GM12878 (cell line): ENCODE results near the gene SF3A1. TPM values are rescaled to one million over a fixed set of nuclear protein-coding genes. Genes with fewer than 3 reads are reported as not detected.

Source experiments
- ATAC-seq: fragments of 200-7000 bp; cut with Tn5 transposase; 3 replicates; pipeline ENCODE4 v1.9.1; 2020; ENCODE audit warnings: mild to moderate bottlenecking, moderate library complexity
- BruUV-seq: library from RNA; stranded (reverse); fragments of 400-500 nt; replicated peaks from 2 replicates; lab custom pipeline; 2021; lab: Mats Ljungman, UMichigan
- CTCF ChIA-PET: fragments of 300-600 bp; sonication (Branson Sonifier 250); formaldehyde crosslinking; extraction: SDS; loops from one replicate; lab custom pipeline; 2021; ENCODE audit warnings: inconsistent platforms; lab: Yijun Ruan, JAX
- POLR2A ChIA-PET: fragments of 350-600 bp; formaldehyde crosslinking; extraction: SDS; loops from one replicate; lab custom pipeline; 2021; ENCODE audit warnings: inconsistent platforms; lab: Charles Lee
- RAD21 ChIA-PET: fragments of 300-600 bp; sonication (Branson Sonifier 250); formaldehyde crosslinking; loops from one replicate; lab custom pipeline; 2023; ENCODE audit warnings: antibody characterized with exemption; ENCODE audit not compliant: unreplicated experiment; lab: Charles Lee
- SMC1A ChIA-PET: fragments of 300-600 bp; sonication (Branson Sonifier 250); formaldehyde crosslinking; loops from one replicate; lab custom pipeline; 2023; ENCODE audit not compliant: unreplicated experiment, uncharacterized antibody; lab: Charles Lee
- DNase-seq: peaks from one replicate; pipeline ENCODE4 v3.0.0-alpha.2; 2011; ENCODE audit warnings: low read depth, low spot score
- FAIRE-seq: peaks from 3 replicates; lab custom pipeline; 2011; peaks lifted over from hg19 to GRCh38; lab: Jason Lieb, UNC
- H2AFZ ChIP-seq: 2 replicates; pipeline ENCODE4 v1.6.0; 2011; ENCODE audit warnings: low read depth, low read length, control low read depth; ENCODE audit not compliant: control insufficient read depth
- H3K27ac ChIP-seq: 2 replicates; pipeline ENCODE4 v1.5.1; 2011; ENCODE audit warnings: control low read depth; ENCODE audit not compliant: control insufficient read depth, insufficient read depth
- H3K27me3 ChIP-seq, 2 experiments: replicated peaks in 1 of 2; 2 replicates each; pipeline versions ENCODE4 v1.6.0 to v1.6.1; 2011; ENCODE audit warnings: low read length in 1 of 2; ENCODE audit not compliant: control insufficient read depth in 2 of 2, insufficient read depth in 2 of 2
- H3K36me3 ChIP-seq, 2 experiments: 2 replicates each; pipeline ENCODE4 v1.5.1; 2011; ENCODE audit warnings: low read length in 1 of 2; ENCODE audit not compliant: control insufficient read depth in 2 of 2, insufficient read depth in 2 of 2
- H3K4me1 ChIP-seq: 2 replicates; pipeline ENCODE4 v1.6.1; 2011; ENCODE audit warnings: mild to moderate bottlenecking, low read length, moderate library complexity, mixed read lengths; ENCODE audit not compliant: control insufficient read depth, insufficient read depth
- H3K4me2 ChIP-seq: 2 replicates; pipeline ENCODE4 v1.6.0; 2011; ENCODE audit warnings: control low read depth; ENCODE audit not compliant: control insufficient read depth, insufficient read depth
- H3K4me3 ChIP-seq: fragments of 200-600 bp; sonication (generic); 2 replicates; pipeline ENCODE4 v1.5.1; 2016
- H3K79me2 ChIP-seq: 2 replicates; pipeline ENCODE4 v1.6.0; 2011; ENCODE audit warnings: low read length; ENCODE audit not compliant: control insufficient read depth, insufficient read depth
- H3K9ac ChIP-seq: 2 replicates; pipeline ENCODE4 v1.8.0; 2011; ENCODE audit warnings: low read length, control low read depth, mixed read lengths; ENCODE audit not compliant: control insufficient read depth, insufficient read depth
- H3K9me3 ChIP-seq: replicated peaks from 3 replicates; pipeline ENCODE4 v1.5.1; 2011; ENCODE audit warnings: mild to moderate bottlenecking, low read length; ENCODE audit not compliant: control insufficient read depth, insufficient read depth
- H4K20me1 ChIP-seq: 2 replicates; pipeline ENCODE4 v1.6.0; 2011; ENCODE audit not compliant: control insufficient read depth, insufficient read depth
- WGBS: methylation state at CpG from one replicate; pipeline ENCODE4 v1.1.6; 2016; ENCODE audit warnings: low lambda C conversion rate; ENCODE audit not compliant: insufficient replicate concordance, insufficient coverage; ENCODE audit errors: missing lambda C conversion rate; 5-methylcytosine and 5-hydroxymethylcytosine counted together
- in situ Hi-C: fragments of 300-500 bp; cut with MboI; formaldehyde crosslinking; loops from 9 replicates; pipeline ENCODE4 v1.14.3; 2018; ENCODE audit warnings: mixed read lengths
- intact Hi-C: fragments of 100-400 bp; cut with micrococcal nuclease; formaldehyde crosslinking; loops from one replicate; pipeline ENCODE4 v1.14.2; 2022; ENCODE audit not compliant: unreplicated experiment
- polyA plus RNA-seq, 11 experiments: library from polyadenylated mRNA; depleted of rRNA in 4 of 11; unstranded in 6 of 11; stranded (reverse) in 5 of 11; fragments of >200 nt; fragmentation: Nextera tagmentation in 4 of 11; fragmentation: Illumina TruSeq in 1 of 11; extraction: Ambion mirVana in 4 of 11; extraction: Trizol in 1 of 11; gene quantifications; 1 replicate in 1 of 11; 2 replicates in 10 of 11; pipeline versions ENCODE4 v1.2.1 to v1.2.3, GENCODE V29; 2011 to 2016; ENCODE audit warnings: inconsistent platforms in 2 of 11, missing spikeins in 2 of 11, low read depth in 1 of 11
- total RNA-seq, 4 experiments: library from RNA; depleted of rRNA in 3 of 4; stranded (reverse); fragments of >200 nt in 3 of 4; fragmentation: Illumina TruSeq in 1 of 4; extraction: Trizol in 1 of 4; gene quantifications; 2 replicates each; pipeline versions ENCODE4 v1.2.1 to v1.2.3, GENCODE V29; 2013 to 2021
- TF ChIP-seq, protein P1 (sequence below): IDR thresholded peaks from 2 replicates; pipeline ENCODE4 v1.6.1; 2012; ENCODE audit warnings: improper control_type of control experiment, low read depth, low read length; ENCODE audit not compliant: insufficient replicate concordance

The SF3A1 gene
- total and polyA plus RNA-seq, 10 of the 15 experiments (the other 5 are each of a cell fraction or from before 2014, with no cell fraction given) = 10.4 to 239 (median 46.0) TPM

DNA sequence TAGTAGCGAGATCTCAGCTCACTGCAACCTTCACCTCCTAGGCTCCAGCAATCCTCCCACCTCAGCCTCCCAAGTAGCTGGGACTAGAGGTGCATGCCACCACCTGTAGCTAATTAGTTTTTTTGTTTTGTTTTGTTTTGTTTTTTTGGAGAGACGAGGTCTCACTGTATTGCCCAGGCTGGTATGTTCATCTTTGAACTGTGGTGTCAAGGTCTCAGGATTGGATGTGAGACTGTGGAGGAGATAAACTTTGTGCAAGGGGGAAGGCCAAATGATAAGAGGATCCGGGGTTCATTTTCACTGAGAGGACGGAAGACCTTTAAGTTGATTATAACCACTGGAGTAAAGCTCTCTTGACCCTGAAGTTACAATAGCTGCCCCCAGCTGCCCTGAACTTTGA, 49.0 kb upstream of the SF3A1 start:
- ChIA-PET CTCF (interaction anchor here (0.6 to 2.7 kb wide), 8 partner anchors 11 to 294 kb away, joined by 3 to 12 read pairs (median 3); partner anchors contain the start of gene RNF215), SMC1A (interaction anchor here (0.6 to 1.3 kb wide), 3 partner anchors 9 to 1552 kb away, joined by 4 to 5 read pairs (median 4); no protein-coding TSS in a partner anchor), RAD21 (interaction anchor here (0.8 kb wide), 1 partner anchor 21 kb away, joined by 4 read pairs; no protein-coding TSS in a partner anchor), POLR2A (interaction anchor here (0.9 to 2.9 kb wide), 2 partner anchors 13 to 17 kb away, joined by 3 to 10 read pairs; no protein-coding TSS in a partner anchor)
- Histone ChIP-seq H3K4me2 (no peak overlapping the region), H3K79me2 (no peaks in the 10 kb centered on the region), H3K4me1 (0 out of 2 replicates have a peak, but pooled peaks cover 5% of the 10 kb centered on the region), H2AFZ (no peak overlapping the region), H3K27ac (no peak overlapping the region), H3K36me3 (no peaks in the 10 kb centered on the region; a peak in 1 of 4 replicates), H4K20me1 (no peaks in the 10 kb centered on the region), H3K4me3 (no peak overlapping the region), H3K27me3 (no peaks in the 10 kb centered on the region), H3K9ac (no peak overlapping the region), H3K9me3 (no peaks in the 10 kb centered on the region)
- DNase-seq = no peak
- TF ChIP-seq, protein P1, sequence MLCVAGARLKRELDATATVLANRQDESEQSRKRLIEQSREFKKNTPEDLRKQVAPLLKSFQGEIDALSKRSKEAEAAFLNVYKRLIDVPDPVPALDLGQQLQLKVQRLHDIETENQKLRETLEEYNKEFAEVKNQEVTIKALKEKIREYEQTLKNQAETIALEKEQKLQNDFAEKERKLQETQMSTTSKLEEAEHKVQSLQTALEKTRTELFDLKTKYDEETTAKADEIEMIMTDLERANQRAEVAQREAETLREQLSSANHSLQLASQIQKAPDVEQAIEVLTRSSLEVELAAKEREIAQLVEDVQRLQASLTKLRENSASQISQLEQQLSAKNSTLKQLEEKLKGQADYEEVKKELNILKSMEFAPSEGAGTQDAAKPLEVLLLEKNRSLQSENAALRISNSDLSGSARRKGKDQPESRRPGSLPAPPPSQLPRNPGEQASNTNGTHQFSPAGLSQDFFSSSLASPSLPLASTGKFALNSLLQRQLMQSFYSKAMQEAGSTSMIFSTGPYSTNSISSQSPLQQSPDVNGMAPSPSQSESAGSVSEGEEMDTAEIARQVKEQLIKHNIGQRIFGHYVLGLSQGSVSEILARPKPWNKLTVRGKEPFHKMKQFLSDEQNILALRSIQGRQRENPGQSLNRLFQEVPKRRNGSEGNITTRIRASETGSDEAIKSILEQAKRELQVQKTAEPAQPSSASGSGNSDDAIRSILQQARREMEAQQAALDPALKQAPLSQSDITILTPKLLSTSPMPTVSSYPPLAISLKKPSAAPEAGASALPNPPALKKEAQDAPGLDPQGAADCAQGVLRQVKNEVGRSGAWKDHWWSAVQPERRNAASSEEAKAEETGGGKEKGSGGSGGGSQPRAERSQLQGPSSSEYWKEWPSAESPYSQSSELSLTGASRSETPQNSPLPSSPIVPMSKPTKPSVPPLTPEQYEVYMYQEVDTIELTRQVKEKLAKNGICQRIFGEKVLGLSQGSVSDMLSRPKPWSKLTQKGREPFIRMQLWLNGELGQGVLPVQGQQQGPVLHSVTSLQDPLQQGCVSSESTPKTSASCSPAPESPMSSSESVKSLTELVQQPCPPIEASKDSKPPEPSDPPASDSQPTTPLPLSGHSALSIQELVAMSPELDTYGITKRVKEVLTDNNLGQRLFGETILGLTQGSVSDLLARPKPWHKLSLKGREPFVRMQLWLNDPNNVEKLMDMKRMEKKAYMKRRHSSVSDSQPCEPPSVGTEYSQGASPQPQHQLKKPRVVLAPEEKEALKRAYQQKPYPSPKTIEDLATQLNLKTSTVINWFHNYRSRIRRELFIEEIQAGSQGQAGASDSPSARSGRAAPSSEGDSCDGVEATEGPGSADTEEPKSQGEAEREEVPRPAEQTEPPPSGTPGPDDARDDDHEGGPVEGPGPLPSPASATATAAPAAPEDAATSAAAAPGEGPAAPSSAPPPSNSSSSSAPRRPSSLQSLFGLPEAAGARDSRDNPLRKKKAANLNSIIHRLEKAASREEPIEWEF = no peak
- no peak for FAIRE-seq
- WGBS = 58% methylated on average over 4 of the region's 4 CpGs
- no peak for ATAC-seq
- BruUV-seq = no TSS peak
- intact Hi-C loops = no loop called here
- in situ Hi-C loops = no loop called here
